Gastrocnemius medialis (tissue), 4 donors: ENCODE measurements around the gene TBCK.

Experiments
- POLR2A ChIP-seq, 2 donors: fragments of 450-650 bp; IDR thresholded peaks; one replicate each; pipeline ENCODE4 v1.6.1; 2017; ENCODE audit warnings: antibody characterized with exemption in 2 of 2, mild to moderate bottlenecking in 2 of 2, moderate library complexity in 2 of 2
- TF ChIP-seq, protein P1 (sequence below), 5 experiments: fragments of 450-650 bp in 3 of 5; fragments of 200-600 bp in 2 of 5; sonication (generic) in 2 of 5; IDR thresholded peaks in 4 of 5; conservative IDR thresholded peaks in 1 of 5; 1 replicate in 4 of 5; 2 replicates in 1 of 5; pipeline ENCODE4 v1.5.1; 2016 to 2019; ENCODE audit warnings: antibody characterized with exemption in 5 of 5, mild to moderate bottlenecking in 3 of 5, moderate library complexity in 3 of 5

DNA sequence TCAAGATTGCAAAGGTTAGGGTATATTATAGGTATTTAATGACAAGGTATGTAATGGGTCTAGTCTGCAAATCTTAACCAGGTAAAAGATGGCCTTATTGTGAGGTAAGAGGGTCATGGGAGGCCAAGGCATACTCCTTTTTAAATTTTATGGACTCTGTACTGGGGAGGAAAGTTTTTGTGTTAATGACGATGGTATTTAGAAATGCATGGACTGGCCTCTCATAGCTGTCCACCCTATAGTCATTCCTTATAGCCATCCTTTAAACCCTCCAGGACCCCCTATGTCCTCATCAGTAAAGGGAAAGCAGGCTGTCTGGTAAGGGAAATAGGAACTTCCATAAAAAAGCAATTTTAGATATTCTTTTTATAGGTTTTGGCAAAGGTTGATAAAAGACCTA, 1.8 kb upstream of the TBCK start:
- TF ChIP-seq, protein P1, sequence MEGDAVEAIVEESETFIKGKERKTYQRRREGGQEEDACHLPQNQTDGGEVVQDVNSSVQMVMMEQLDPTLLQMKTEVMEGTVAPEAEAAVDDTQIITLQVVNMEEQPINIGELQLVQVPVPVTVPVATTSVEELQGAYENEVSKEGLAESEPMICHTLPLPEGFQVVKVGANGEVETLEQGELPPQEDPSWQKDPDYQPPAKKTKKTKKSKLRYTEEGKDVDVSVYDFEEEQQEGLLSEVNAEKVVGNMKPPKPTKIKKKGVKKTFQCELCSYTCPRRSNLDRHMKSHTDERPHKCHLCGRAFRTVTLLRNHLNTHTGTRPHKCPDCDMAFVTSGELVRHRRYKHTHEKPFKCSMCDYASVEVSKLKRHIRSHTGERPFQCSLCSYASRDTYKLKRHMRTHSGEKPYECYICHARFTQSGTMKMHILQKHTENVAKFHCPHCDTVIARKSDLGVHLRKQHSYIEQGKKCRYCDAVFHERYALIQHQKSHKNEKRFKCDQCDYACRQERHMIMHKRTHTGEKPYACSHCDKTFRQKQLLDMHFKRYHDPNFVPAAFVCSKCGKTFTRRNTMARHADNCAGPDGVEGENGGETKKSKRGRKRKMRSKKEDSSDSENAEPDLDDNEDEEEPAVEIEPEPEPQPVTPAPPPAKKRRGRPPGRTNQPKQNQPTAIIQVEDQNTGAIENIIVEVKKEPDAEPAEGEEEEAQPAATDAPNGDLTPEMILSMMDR (IDR thresholded peaks at IDR 0.05 in 4 of 5, conservative IDR thresholded peaks at IDR 0.05 in 1 of 5), result no peak
- no peak for TF ChIP-seq POLR2A (IDR thresholded peaks at IDR 0.05)
